OCI-LY7 (cell line): Measurements from ENCODE around the gene RPS6KB2. TPM values are rescaled to one million over a fixed set of nuclear protein-coding genes. Genes with fewer than 3 reads are reported as not detected.

Source experiments
- BruUV-seq: library from RNA; stranded (reverse); fragments of 400-500 nt; replicated peaks from 2 replicates; lab custom pipeline; 2021; lab: Mats Ljungman, UMichigan
- CTCF ChIA-PET: fragments of 300-600 bp; sonication (Branson Sonifier 250); formaldehyde crosslinking; loops from one replicate; lab custom pipeline; 2022; ENCODE audit warnings: antibody characterized with exemption; ENCODE audit not compliant: unreplicated experiment; lab: Charles Lee
- POLR2A ChIA-PET: fragments of 300-600 bp; sonication (Branson Sonifier 250); formaldehyde crosslinking; loops from one replicate; lab custom pipeline; 2022; ENCODE audit warnings: antibody characterized with exemption; lab: Charles Lee
- DNase-seq: peaks from one replicate; pipeline ENCODE4 v3.0.0-alpha.2; 2015; ENCODE audit warnings: low spot score
- H2AFZ ChIP-seq: fragments of 200-600 bp; sonication (generic), shearing (Covaris generic); 2 replicates; pipeline ENCODE4 v1.6.1; 2014; ENCODE audit warnings: mild to moderate bottlenecking, antibody characterized with exemption, low read length, moderate library complexity
- H3K27ac ChIP-seq: fragments of 200-600 bp; sonication (generic); 2 replicates; pipeline ENCODE4 v1.5.1; 2014; ENCODE audit warnings: mixed run types, low read depth, mild to moderate bottlenecking, moderate library complexity, low read length, inconsistent platforms; ENCODE audit not compliant: poor library complexity, severe bottlenecking
- H3K36me3 ChIP-seq: fragments of 200-600 bp; sonication (generic); 2 replicates; pipeline ENCODE4 v1.6.1; 2014; ENCODE audit warnings: mild to moderate bottlenecking, antibody characterized with exemption, low read length, moderate library complexity, mixed read lengths; ENCODE audit not compliant: insufficient read depth
- H3K4me1 ChIP-seq: fragments of 200-600 bp; sonication (generic); 2 replicates; pipeline ENCODE4 v1.5.1; 2014; ENCODE audit warnings: mild to moderate bottlenecking, low read length; ENCODE audit not compliant: insufficient read depth, poor library complexity, severe bottlenecking
- H3K4me2 ChIP-seq: fragments of 200-600 bp; sonication (generic); 2 replicates; pipeline ENCODE4 v1.6.1; 2014; ENCODE audit warnings: mild to moderate bottlenecking, low read length
- H3K4me3 ChIP-seq: fragments of 200-600 bp; sonication (generic); 2 replicates; pipeline ENCODE4 v1.5.1; 2014; ENCODE audit warnings: mild to moderate bottlenecking, low read depth, low read length; ENCODE audit not compliant: poor library complexity, severe bottlenecking
- H3K79me2 ChIP-seq: fragments of 200-600 bp; sonication (generic); 2 replicates; pipeline ENCODE4 v1.6.1; 2016; ENCODE audit warnings: low read depth, mild to moderate bottlenecking, low read length, moderate library complexity, mixed read lengths; ENCODE audit not compliant: insufficient read depth
- H3K9me2 ChIP-seq: fragments of 200-600 bp; sonication (generic); 2 replicates; pipeline ENCODE4 v1.6.1; 2016; ENCODE audit warnings: mild to moderate bottlenecking, low read length, mixed read lengths; ENCODE audit not compliant: insufficient read depth
- H3K9me3 ChIP-seq: fragments of 200-600 bp; sonication (generic); 2 replicates; pipeline ENCODE4 v1.6.1; 2014; ENCODE audit warnings: mild to moderate bottlenecking, mixed run types, low read length, mixed read lengths
- H4K20me1 ChIP-seq: fragments of 200-600 bp; sonication (generic); 2 replicates; pipeline ENCODE4 v1.6.1; 2014; ENCODE audit warnings: mild to moderate bottlenecking, antibody characterized with exemption, low read length, moderate library complexity, mixed read lengths; ENCODE audit not compliant: insufficient read depth
- CTCF ChIP-seq: fragments of 200-600 bp; sonication (generic); conservative IDR thresholded peaks from 2 replicates; pipeline ENCODE4 v1.5.1; 2014; ENCODE audit warnings: mild to moderate bottlenecking, antibody characterized with exemption, low read length, moderate library complexity, mixed read lengths
- EZH2phosphoT487 ChIP-seq: fragments of 200-600 bp; sonication (generic); IDR thresholded peaks from 2 replicates; pipeline ENCODE4 v1.6.1; 2018; ENCODE audit warnings: low read depth, borderline replicate concordance, mild to moderate bottlenecking, mixed run types, antibody characterized with exemption, low read length, moderate library complexity, mixed read lengths
- intact Hi-C: fragments of 100-400 bp; cut with micrococcal nuclease; formaldehyde crosslinking; loops from one replicate; pipeline ENCODE4 v1.10.0; 2022; ENCODE audit not compliant: unreplicated experiment
- total RNA-seq, 2 experiments: library from RNA; depleted of rRNA in 1 of 2; stranded (reverse); fragments of >200 nt in 1 of 2; shearing (Covaris generic) in 1 of 2; gene quantifications; 2 replicates each; pipeline ENCODE4 v1.2.3, GENCODE V29; 2014 to 2022

The RPS6KB2 gene
- total RNA-seq, 2 experiments from 2014 or later: 48.3 to 69.4 TPM

- H3K27ac ChIP-seq: peak overlapping the region; percentile 94
- H3K36me3 ChIP-seq: peaks cover 35% of the 10 kb centered on the region
- H3K4me2 ChIP-seq: peak overlapping the region; percentile 97
- intact Hi-C loops: no loop called here
- no peaks in the 10 kb centered on the region for H3K9me2 ChIP-seq
- CTCF ChIA-PET: interaction anchor here (0.5 to 1.8 kb wide), 5 partner anchors 17 to 45 kb away, joined by 3 to 7 read pairs (median 3); partner anchors contain the start of gene PPP1CA
- TF ChIP-seq CTCF (peak; percentile 72), EZH2phosphoT487 (no peak)
- DNase-seq: no peak
- H3K9me3 ChIP-seq: no peaks in the 10 kb centered on the region
- BruUV-seq: no TSS peak
- peaks cover 80% of the 10 kb centered on the region for H3K4me1 ChIP-seq
- H3K79me2 ChIP-seq: peaks cover 29% of the 10 kb centered on the region
- POLR2A ChIA-PET: interaction anchor here (0.6 to 3.6 kb wide), 7 partner anchors 10 to 197 kb away, joined by 3 to 20 read pairs (median 4); partner anchors contain the start of genes PPP1CA and TMEM134
- H3K4me3 ChIP-seq: peak overlapping the region; percentile 81
- no peak overlapping the region for H2AFZ ChIP-seq
- peaks cover 12% of the 10 kb centered on the region for H4K20me1 ChIP-seq
These were observed 11.3 kb downstream of the RPS6KB2 start for GRCh38 chr11:67439321-67440228.

- BruUV-seq: no TSS peak
- H3K36me3 ChIP-seq: peaks cover 27% of the 10 kb centered on the region
- H3K9me2 ChIP-seq: no peaks in the 10 kb centered on the region
- ChIA-PET POLR2A (interaction anchor here (0.7 to 0.8 kb wide), 3 partner anchors 20 to 39 kb away, joined by 3 read pairs; partner anchors contain the start of gene PPP1CA), CTCF (interaction anchor here (1.2 kb wide), 1 partner anchor 44 kb away, joined by 3 read pairs; no protein-coding TSS in a partner anchor)
- peak overlapping the region; percentile 94 for H3K27ac ChIP-seq
- peak; percentile 27 for DNase-seq
- H3K79me2 ChIP-seq: peaks cover 23% of the 10 kb centered on the region
- peaks cover 6% of the 10 kb centered on the region for H4K20me1 ChIP-seq
- H3K4me1 ChIP-seq: peaks cover 80% of the 10 kb centered on the region
- intact Hi-C loops: no loop called here
- no peak overlapping the region for H2AFZ ChIP-seq
- no peaks in the 10 kb centered on the region for H3K9me3 ChIP-seq
- peak overlapping the region; percentile 97 for H3K4me2 ChIP-seq
- H3K4me3 ChIP-seq: peak overlapping the region; percentile 81
- TF ChIP-seq CTCF (no peak), EZH2phosphoT487 (no peak)
These were observed 12.2 kb downstream of the RPS6KB2 start for GRCh38 chr11:67440229-67441097.
